Esophagus squamous epithelium (tissue), 4 donors: ENCODE results near the gene PLEKHJ1.

ENCODE experiments used
- CTCF ChIP-seq, 6 experiments: fragments of 450-650 bp in 4 of 6; fragments of 200-600 bp in 2 of 6; sonication (generic) in 2 of 6; IDR thresholded peaks; one replicate each; pipeline ENCODE4 v1.5.1; 2016 to 2019; ENCODE audit warnings: antibody characterized with exemption in 6 of 6, mild to moderate bottlenecking in 4 of 6, moderate library complexity in 4 of 6
- POLR2A ChIP-seq, 4 donors: fragments of 450-650 bp; IDR thresholded peaks; one replicate each; pipeline ENCODE4 v1.6.1; 2017; ENCODE audit warnings: antibody characterized with exemption in 4 of 4, mild to moderate bottlenecking in 4 of 4, moderate library complexity in 3 of 4

- peak; percentile 32 to 74 (median 52) for TF ChIP-seq CTCF (IDR thresholded peaks at IDR 0.05)
- TF ChIP-seq POLR2A (IDR thresholded peaks at IDR 0.05) = no peak
These were observed 38.9 kb upstream of the PLEKHJ1 start for GRCh38 chr19:2274931-2275535.
